ENCODE results near the gene TRAPPC12. TPM values are rescaled to one million over a fixed set of nuclear protein-coding genes. Genes with fewer than 3 reads are reported as not detected.
"Not testable (repeated sequence)": the region's sequence is repeated elsewhere in the genome, so short reads cannot be mapped to it uniquely, and the experiment has no call there.

The TRAPPC12 gene
- total RNA-seq, 1 donor from 2014 or later = 71.0 TPM

- H3K4me1 Mint-ChIP-seq (ENCODE audit: low read depth) = peaks cover 11% of the 10 kb centered on the region
- no peak for DNase-seq (ENCODE audit: low spot score)
- no peak for TF ChIP-seq CTCF (IDR thresholded peaks at IDR 0.05)
- H3K27ac Mint-ChIP-seq (ENCODE audit: unreplicated experiment) = no peak overlapping the region
- H3K9me3 Mint-ChIP-seq (ENCODE audit: low read depth) = peaks cover 12% of the 10 kb centered on the region
- peaks cover 36% of the 10 kb centered on the region for H3K36me3 Mint-ChIP-seq (ENCODE audit: low read depth)
- H3K4me3 Mint-ChIP-seq (ENCODE audit: unreplicated experiment) = no peak overlapping the region
- H3K27me3 Mint-ChIP-seq (ENCODE audit: low read depth) = no peaks in the 10 kb centered on the region
These were observed 133.7 kb downstream of the TRAPPC12 start for GRCh38 chr2:3513026-3513810.

- H3K4me1 Mint-ChIP-seq (ENCODE audit: low read depth) = peaks cover 19% of the 10 kb centered on the region
- not testable (repeated sequence) for H3K27ac Mint-ChIP-seq (ENCODE audit: unreplicated experiment); DNase-seq (ENCODE audit: low spot score); H3K4me3 Mint-ChIP-seq (ENCODE audit: unreplicated experiment); H3K9me3 Mint-ChIP-seq (ENCODE audit: low read depth); H3K27me3 Mint-ChIP-seq (ENCODE audit: low read depth)
- peaks cover 27% of the 10 kb centered on the region for H3K36me3 Mint-ChIP-seq (ENCODE audit: low read depth)
These were observed 135.9 kb downstream of the TRAPPC12 start for GRCh38 chr2:3515438-3515837.

GRCh38 chr2:3516831-3517230 is 137.3 kb downstream of the TRAPPC12 start:
- peaks cover 8% of the 10 kb centered on the region for H3K9me3 Mint-ChIP-seq (ENCODE audit: low read depth)

GRCh38 chr2:3517948-3518495 is 138.5 kb downstream of the TRAPPC12 start:
- peak overlapping the region; percentile 87 for H3K4me3 Mint-ChIP-seq (ENCODE audit: unreplicated experiment)
- no peak for DNase-seq (ENCODE audit: low spot score)
- peaks cover 8% of the 10 kb centered on the region for H3K9me3 Mint-ChIP-seq (ENCODE audit: low read depth)
- no peak for TF ChIP-seq CTCF (IDR thresholded peaks at IDR 0.05)
- H3K27me3 Mint-ChIP-seq (ENCODE audit: low read depth) = no peaks in the 10 kb centered on the region
- peaks cover 38% of the 10 kb centered on the region for H3K4me1 Mint-ChIP-seq (ENCODE audit: low read depth)
- peaks cover 12% of the 10 kb centered on the region for H3K36me3 Mint-ChIP-seq (ENCODE audit: low read depth)
- H3K27ac Mint-ChIP-seq (ENCODE audit: unreplicated experiment) = peak overlapping the region; percentile 90

More at GRCh38 chr2:3516831-3517230, 137.3 kb downstream of the TRAPPC12 start:
- Mint-ChIP-seq H3K4me1 (ENCODE audit: low read depth) (peaks cover 32% of the 10 kb centered on the region), H3K36me3 (ENCODE audit: low read depth) (peaks cover 17% of the 10 kb centered on the region), H3K27me3 (ENCODE audit: low read depth) (no peaks in the 10 kb centered on the region), H3K27ac (ENCODE audit: unreplicated experiment) (no peak overlapping the region), H3K4me3 (ENCODE audit: unreplicated experiment) (no peak overlapping the region)
- TF ChIP-seq CTCF (IDR thresholded peaks at IDR 0.05) = no peak
- DNase-seq (ENCODE audit: low spot score) = no peak

- peak; percentile 99 for DNase-seq (ENCODE audit: low spot score)
- H3K27ac Mint-ChIP-seq (ENCODE audit: unreplicated experiment) = peak overlapping the region; percentile 90
- peaks cover 8% of the 10 kb centered on the region for H3K9me3 Mint-ChIP-seq (ENCODE audit: low read depth)
- TF ChIP-seq CTCF (IDR thresholded peaks at IDR 0.05) = no peak
- H3K36me3 Mint-ChIP-seq (ENCODE audit: low read depth) = peaks cover 9% of the 10 kb centered on the region
- H3K27me3 Mint-ChIP-seq (ENCODE audit: low read depth) = no peaks in the 10 kb centered on the region
- H3K4me3 Mint-ChIP-seq (ENCODE audit: unreplicated experiment) = peak overlapping the region; percentile 87
- H3K4me1 Mint-ChIP-seq (ENCODE audit: low read depth) = peaks cover 44% of the 10 kb centered on the region
These were observed 139.2 kb downstream of the TRAPPC12 start for GRCh38 chr2:3518496-3519254.
